Endothelial cell of umbilical vein (primary cell): ENCODE data around the gene PTGDS. TPM values are rescaled to one million over a fixed set of nuclear protein-coding genes. Genes with fewer than 3 reads are reported as not detected.

Experiments
- BruUV-seq: library from RNA; stranded (reverse); fragments of 400-500 nt; replicated peaks from 2 replicates; lab custom pipeline; 2021; lab: Mats Ljungman, UMichigan
- CTCF ChIA-PET: fragments of 300-600, 350-600 bp; sonication (Branson Sonifier 250); formaldehyde crosslinking; loops from one replicate; lab custom pipeline; 2021; ENCODE audit warnings: antibody characterized with exemption, inconsistent platforms; lab: Charles Lee
- POLR2A ChIA-PET: fragments of 300-600, 350-600 bp; sonication (Branson Sonifier 250); formaldehyde crosslinking; loops from one replicate; lab custom pipeline; 2021; ENCODE audit warnings: antibody characterized with exemption, inconsistent platforms; lab: Charles Lee
- DNase-seq: peaks from one replicate; pipeline ENCODE4 v3.0.0-alpha.2; 2011; ENCODE audit warnings: low read depth, low spot score
- FAIRE-seq: peaks from 2 replicates; lab custom pipeline; 2011; peaks lifted over from hg19 to GRCh38; lab: Jason Lieb, UNC
- H2AFZ ChIP-seq: 2 replicates; pipeline ENCODE4 v1.6.0; 2012; ENCODE audit warnings: low read depth, low read length, control low read depth, inconsistent platforms
- H3K27ac ChIP-seq: 2 replicates; pipeline ENCODE4 v1.5.1; 2011; ENCODE audit warnings: low read depth, mild to moderate bottlenecking, control low read depth, low read length, moderate library complexity; ENCODE audit not compliant: insufficient read depth
- H3K27me3 ChIP-seq, 2 experiments: 2 replicates each; pipeline versions ENCODE4 v1.6.0 to v1.6.1; 2011; ENCODE audit warnings: low read length in 2 of 2, mixed read lengths in 1 of 2; ENCODE audit not compliant: control insufficient read depth in 2 of 2, insufficient read depth in 2 of 2
- H3K36me3 ChIP-seq, 2 experiments: 2 replicates in 1 of 2; 3 replicates in 1 of 2; pipeline ENCODE4 v1.5.1; 2011; ENCODE audit warnings: low read length in 2 of 2, mild to moderate bottlenecking in 1 of 2, moderate library complexity in 1 of 2; ENCODE audit not compliant: control insufficient read depth in 2 of 2, insufficient read depth in 2 of 2; ENCODE audit errors: extremely low read depth in 1 of 2
- H3K4me1 ChIP-seq: 3 replicates; pipeline ENCODE4 v1.5.1; 2011; ENCODE audit warnings: mild to moderate bottlenecking, low read length; ENCODE audit not compliant: control insufficient read depth, insufficient read depth; ENCODE audit errors: extremely low read depth
- H3K4me2 ChIP-seq: 2 replicates; pipeline ENCODE4 v1.6.1; 2011; ENCODE audit warnings: low read length, control low read depth, mixed read lengths; ENCODE audit not compliant: insufficient read depth
- H3K4me3 ChIP-seq, 3 experiments: fragments of 200-600 bp in 1 of 3; sonication (generic), shearing (Covaris generic) in 1 of 3; replicated peaks in 1 of 3; 2 replicates each; pipeline ENCODE4 v1.5.1; 2011 to 2016; ENCODE audit warnings: control low read depth in 3 of 3, low read length in 3 of 3, mild to moderate bottlenecking in 2 of 3, inconsistent platforms in 1 of 3, low read depth in 1 of 3, moderate library complexity in 1 of 3; ENCODE audit not compliant: insufficient read depth in 1 of 3
- H3K79me2 ChIP-seq: 2 replicates; pipeline ENCODE4 v1.6.0; 2012; ENCODE audit warnings: low read length, inconsistent platforms; ENCODE audit not compliant: control insufficient read depth, insufficient read depth
- H3K9ac ChIP-seq: replicated peaks from 2 replicates; pipeline ENCODE3; 2011; ENCODE audit warnings: low read length, control low read depth; ENCODE audit not compliant: insufficient read depth; ENCODE audit errors: extremely low read depth
- H3K9me1 ChIP-seq: replicated peaks from 3 replicates; pipeline ENCODE4 v1.6.0; 2011; ENCODE audit warnings: mild to moderate bottlenecking, low read length; ENCODE audit not compliant: control insufficient read depth, insufficient read depth; ENCODE audit errors: extremely low read depth
- H3K9me3 ChIP-seq: replicated peaks from 2 replicates; pipeline ENCODE4 v1.5.1; 2012; ENCODE audit warnings: low read length, inconsistent platforms; ENCODE audit not compliant: control insufficient read depth, insufficient read depth
- H4K20me1 ChIP-seq: replicated peaks from 2 replicates; pipeline ENCODE3; 2011; ENCODE audit warnings: mild to moderate bottlenecking, low read length; ENCODE audit not compliant: control insufficient read depth, insufficient read depth; ENCODE audit errors: extremely low read depth
- EZH2 ChIP-seq: IDR thresholded peaks from 2 replicates; pipeline ENCODE4 v1.6.1; 2012; ENCODE audit warnings: borderline replicate concordance, low read depth, mild to moderate bottlenecking, moderate library complexity, low read length, inconsistent platforms; ENCODE audit not compliant: severe bottlenecking
- FOS ChIP-seq: IDR thresholded peaks from 2 replicates; pipeline ENCODE4 v1.6.1; 2011; ENCODE audit warnings: mild to moderate bottlenecking, low read length, moderate library complexity, borderline replicate concordance; ENCODE audit not compliant: insufficient read depth
- GATA2 ChIP-seq: IDR thresholded peaks from 2 replicates; pipeline ENCODE4 v1.7.0; 2011; ENCODE audit warnings: low read depth, mild to moderate bottlenecking, moderate library complexity, mixed read lengths, low read length; ENCODE audit not compliant: insufficient read length, insufficient read depth
- JUN ChIP-seq: IDR thresholded peaks from 2 replicates; pipeline ENCODE4 v1.6.1; 2011; ENCODE audit warnings: borderline replicate concordance, low read depth; ENCODE audit not compliant: insufficient read length, insufficient read depth
- MYC ChIP-seq: IDR thresholded peaks from one replicate; pipeline ENCODE4 v1.6.1; 2011; ENCODE audit warnings: mild to moderate bottlenecking, low read depth, low read length
- POLR2A ChIP-seq: IDR thresholded peaks from 2 replicates; pipeline ENCODE4 v1.6.1; 2012; ENCODE audit warnings: low read depth, mild to moderate bottlenecking, control low read depth, low read length
- POLR2AphosphoS5 ChIP-seq: IDR thresholded peaks from 2 replicates; pipeline ENCODE4 v1.6.1; 2012; ENCODE audit warnings: low read depth, mild to moderate bottlenecking, control low read depth, low read length, moderate library complexity; ENCODE audit not compliant: insufficient read depth
- dilution Hi-C: fragments of 300-500 bp; cut with MboI; formaldehyde crosslinking; loops from one replicate; pipeline ENCODE4 v1.15.0; 2019; ENCODE audit warnings: low sequenced_read_pairs; ENCODE audit not compliant: extremely low pct_ligation_motif_present
- intact Hi-C: fragments of 100-400 bp; cut with micrococcal nuclease; formaldehyde crosslinking; loops from one replicate; pipeline ENCODE4 v1.10.0; 2022
- polyA plus RNA-seq, 4 experiments: library from polyadenylated mRNA; depleted of rRNA in 3 of 4; stranded (reverse) in 3 of 4; unstranded in 1 of 4; fragments of >200 nt; gene quantifications; 2 replicates each; pipeline versions ENCODE4 v1.2.1 to v1.2.3, GENCODE V29; 2011 to 2012; ENCODE audit warnings: missing spikeins in 1 of 4
- total RNA-seq: library from RNA; stranded (reverse); gene quantifications from 2 replicates; pipeline ENCODE4 v1.2.3, GENCODE V29; 2021
- TF ChIP-seq, protein P1 (sequence below), 2 donors: IDR thresholded peaks; 1 replicate in 1 of 2; 2 replicates in 1 of 2; pipeline ENCODE4 v1.5.1; 2011; ENCODE audit warnings: low read length in 2 of 2, mild to moderate bottlenecking in 2 of 2, moderate library complexity in 2 of 2, control low read depth in 1 of 2, inconsistent platforms in 1 of 2, low read depth in 1 of 2; ENCODE audit not compliant: insufficient read depth in 1 of 2; ENCODE audit errors: extremely low read depth in 1 of 2
- TF ChIP-seq, protein P2 (sequence below): IDR thresholded peaks from 2 replicates; pipeline ENCODE4 v1.6.1; 2011; ENCODE audit not compliant: insufficient read depth, insufficient read length

The PTGDS gene
- total and polyA plus RNA-seq, 2 donors (not counting 3 experiments of a cell fraction or from before 2014, with no cell fraction given) = not detected

DNA sequence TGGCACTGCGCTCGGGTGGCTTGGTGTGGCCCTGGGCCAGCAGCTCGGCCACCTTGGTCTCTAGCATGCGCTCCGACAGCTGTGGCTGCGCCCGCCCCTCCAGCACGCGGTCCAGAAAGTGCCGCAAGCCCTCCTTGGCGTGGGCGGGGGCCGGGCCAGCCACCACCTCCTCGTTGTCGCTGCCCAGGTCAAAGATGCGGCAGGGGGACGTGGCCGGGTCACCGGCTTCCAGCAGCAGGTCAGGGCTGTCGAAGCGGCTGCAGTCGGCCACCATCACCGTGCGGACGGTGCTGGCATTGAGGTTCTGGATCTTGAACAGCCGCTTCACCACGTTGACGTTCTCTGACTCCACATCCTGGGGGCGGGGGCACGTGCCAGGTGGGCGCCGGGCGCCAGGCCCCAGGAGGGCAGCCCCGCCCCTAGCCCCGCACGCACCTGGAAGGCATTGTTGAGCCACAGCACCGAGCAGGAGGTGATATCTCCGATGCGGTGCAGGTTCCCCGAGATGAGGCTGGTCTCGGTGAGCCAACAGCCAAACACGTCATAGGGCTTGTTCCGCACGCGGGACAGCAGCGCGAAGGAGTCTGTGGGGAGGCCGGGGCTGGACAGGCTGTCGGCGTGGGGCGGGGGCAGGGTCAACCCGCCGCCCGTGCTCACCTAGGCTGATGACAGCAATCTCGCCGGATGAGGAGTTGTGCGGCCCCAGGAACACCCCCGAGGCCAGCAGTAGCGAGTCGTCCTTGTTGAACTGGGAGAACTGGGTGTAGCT, 35.0 kb upstream of the PTGDS start:
- H3K9me3 ChIP-seq = no peaks in the 10 kb centered on the region
- FAIRE-seq (no peak), DNase-seq (no peak)
- no peaks in the 10 kb centered on the region for H3K4me1 ChIP-seq
- no peak overlapping the region for H2AFZ ChIP-seq
- no peaks in the 10 kb centered on the region for H4K20me1 ChIP-seq
- TF ChIP-seq FOS (no peak), POLR2A (no peak), EZH2 (no peak), JUN (no peak), MYC (no peak), GATA2 (no peak), POLR2AphosphoS5 (no peak)
- TF ChIP-seq, protein P1, sequence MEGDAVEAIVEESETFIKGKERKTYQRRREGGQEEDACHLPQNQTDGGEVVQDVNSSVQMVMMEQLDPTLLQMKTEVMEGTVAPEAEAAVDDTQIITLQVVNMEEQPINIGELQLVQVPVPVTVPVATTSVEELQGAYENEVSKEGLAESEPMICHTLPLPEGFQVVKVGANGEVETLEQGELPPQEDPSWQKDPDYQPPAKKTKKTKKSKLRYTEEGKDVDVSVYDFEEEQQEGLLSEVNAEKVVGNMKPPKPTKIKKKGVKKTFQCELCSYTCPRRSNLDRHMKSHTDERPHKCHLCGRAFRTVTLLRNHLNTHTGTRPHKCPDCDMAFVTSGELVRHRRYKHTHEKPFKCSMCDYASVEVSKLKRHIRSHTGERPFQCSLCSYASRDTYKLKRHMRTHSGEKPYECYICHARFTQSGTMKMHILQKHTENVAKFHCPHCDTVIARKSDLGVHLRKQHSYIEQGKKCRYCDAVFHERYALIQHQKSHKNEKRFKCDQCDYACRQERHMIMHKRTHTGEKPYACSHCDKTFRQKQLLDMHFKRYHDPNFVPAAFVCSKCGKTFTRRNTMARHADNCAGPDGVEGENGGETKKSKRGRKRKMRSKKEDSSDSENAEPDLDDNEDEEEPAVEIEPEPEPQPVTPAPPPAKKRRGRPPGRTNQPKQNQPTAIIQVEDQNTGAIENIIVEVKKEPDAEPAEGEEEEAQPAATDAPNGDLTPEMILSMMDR (IDR thresholded peaks at IDR 0.05; ENCODE audit: extremely low read depth in 1 of 2, insufficient read depth in 1 of 2, low read depth in 1 of 2, low read length in 2 of 2) = no peak
- TF ChIP-seq, protein P2, sequence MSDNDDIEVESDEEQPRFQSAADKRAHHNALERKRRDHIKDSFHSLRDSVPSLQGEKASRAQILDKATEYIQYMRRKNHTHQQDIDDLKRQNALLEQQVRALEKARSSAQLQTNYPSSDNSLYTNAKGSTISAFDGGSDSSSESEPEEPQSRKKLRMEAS = no peak
- H3K27me3 ChIP-seq = no peaks in the 10 kb centered on the region
- H3K4me3 ChIP-seq = no peak overlapping the region
- intact Hi-C loops = loop anchor here (5.0 kb wide), 1 partner anchor 55 kb away; the partner anchor contains the start of gene TRAF2
- peaks cover 2 to 30% of the 10 kb centered on the region in 2 experiments for H3K36me3 ChIP-seq
- TSS peak; percentile 24 for BruUV-seq
- CTCF ChIA-PET = interaction anchor here (1.0 kb wide), 1 partner anchor 87 kb away, joined by 3 read pairs; no protein-coding TSS in a partner anchor
- dilution Hi-C loops = loop anchor here (25.0 kb wide), 1 partner anchor 130 kb away; the partner anchor contains the start of gene RABL6
- H3K4me2 ChIP-seq = no peak overlapping the region
- no peak overlapping the region for H3K27ac ChIP-seq
- H3K9me1 ChIP-seq = no peaks in the 10 kb centered on the region
- POLR2A ChIA-PET = no interaction called here
- H3K79me2 ChIP-seq = peaks cover 26% of the 10 kb centered on the region
- H3K9ac ChIP-seq = no peak overlapping the region
